HG02642 (cell line): ENCODE measurements around the gene ARHGAP18.

Experiments used
- ATAC-seq: cut with Tn5 transposase; IDR thresholded peaks from one replicate; pipeline ENCODE4 v1.9.1; 2021; ENCODE audit warnings: mild to moderate bottlenecking; ENCODE audit not compliant: unreplicated experiment, poor library complexity

ARHGAP18 gene

DNA sequence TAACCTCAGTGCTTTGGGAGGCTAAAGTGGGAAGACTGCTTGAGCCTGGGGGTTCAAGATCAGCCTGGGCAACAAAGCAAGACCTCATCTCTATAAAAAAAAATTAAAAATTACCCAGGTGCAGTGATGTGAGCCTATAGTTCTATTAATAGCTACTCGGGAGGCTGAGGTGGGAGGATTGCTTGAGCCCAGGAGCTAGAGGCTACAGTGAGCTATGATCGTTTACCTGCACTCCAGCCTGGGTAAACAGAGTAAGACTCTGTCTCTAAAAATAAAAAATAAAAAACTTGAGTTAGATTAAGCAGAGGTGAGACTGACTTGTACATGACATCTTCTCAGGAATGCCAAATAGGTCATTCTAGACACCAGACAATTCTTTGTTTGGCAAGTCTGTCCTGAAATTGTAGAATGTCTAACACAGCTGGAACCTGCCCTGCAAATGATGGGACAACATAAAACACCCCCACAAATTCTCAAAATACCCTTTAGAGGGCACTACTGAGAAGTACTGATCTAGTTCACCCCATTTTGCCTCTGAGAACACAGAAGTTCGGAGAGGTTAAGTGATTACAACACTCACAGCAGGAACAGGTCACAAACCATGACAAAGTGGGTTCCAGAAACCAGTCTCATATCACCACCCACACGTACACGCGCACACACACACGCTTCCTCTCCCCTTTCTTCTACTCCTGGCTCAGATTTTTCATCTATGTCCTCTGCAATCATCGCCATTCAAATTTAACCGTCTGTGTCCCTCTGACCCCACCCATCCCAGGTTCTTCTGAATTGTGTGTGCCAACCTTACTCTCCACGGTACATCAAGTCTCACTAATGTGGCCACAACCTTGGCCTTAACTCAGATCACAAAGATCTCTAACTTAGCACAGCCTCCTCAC is 38.3 kb downstream of the ARHGAP18 start:
- ATAC-seq: peak; percentile 86

DNA sequence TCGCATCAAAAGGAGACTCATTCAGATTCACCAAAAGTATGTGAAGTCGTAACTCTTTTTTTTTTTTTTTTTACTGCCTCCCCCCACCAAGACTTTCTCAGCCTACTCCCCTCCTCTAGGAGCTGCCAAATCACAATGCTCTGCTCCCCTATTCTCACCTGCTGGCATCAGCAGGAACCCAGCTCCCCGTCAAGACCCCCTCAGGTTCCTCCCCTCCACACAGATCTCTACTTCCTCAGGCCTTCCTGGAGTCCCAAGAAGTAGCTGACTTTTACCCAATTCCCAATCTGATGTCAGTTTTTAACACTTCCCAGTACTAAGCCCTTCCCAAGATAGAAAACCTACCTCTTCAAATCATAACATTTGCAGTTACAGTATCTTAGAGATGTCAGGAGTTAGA is 39.3 kb downstream of the ARHGAP18 start:
- no peak for ATAC-seq

DNA sequence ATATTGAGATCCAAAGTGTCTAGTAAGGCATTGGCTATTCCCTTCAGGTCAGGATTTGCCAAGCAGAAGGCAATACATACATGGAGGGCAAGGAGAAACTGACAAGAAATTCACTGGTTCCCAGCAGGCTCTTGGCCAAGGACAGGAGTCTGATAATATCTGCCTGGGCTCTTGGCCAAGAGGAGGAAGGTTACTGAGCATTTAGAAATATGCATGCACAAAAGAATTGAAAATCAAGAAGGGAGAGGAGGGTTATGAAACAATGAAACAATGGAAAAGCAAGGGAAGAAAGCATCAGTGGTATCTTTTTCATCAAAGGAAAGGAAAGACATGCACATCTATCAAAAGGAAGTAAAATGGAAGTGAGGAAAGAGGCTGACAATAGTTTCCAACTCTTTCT is 42.4 kb downstream of the ARHGAP18 start:
- no peak for ATAC-seq

DNA sequence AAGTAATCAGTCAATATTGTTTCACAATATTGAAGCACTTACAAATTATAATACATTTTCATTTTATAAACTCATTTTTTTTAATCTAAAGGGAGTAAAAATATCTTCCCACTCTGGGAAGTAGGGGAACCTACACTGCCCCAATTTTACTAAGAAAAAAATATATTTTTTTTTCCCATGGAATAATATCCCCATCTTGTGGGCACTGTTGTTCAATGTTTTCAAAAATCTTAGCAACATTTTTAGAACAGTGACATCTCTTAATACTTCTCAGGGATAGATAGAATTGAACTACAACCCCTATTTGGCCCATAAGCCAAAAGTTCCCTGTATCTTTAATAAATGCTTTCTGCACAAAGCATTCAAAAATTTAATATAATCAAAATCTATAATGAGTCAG is 42.9 kb downstream of the ARHGAP18 start:
- ATAC-seq: no peak

DNA sequence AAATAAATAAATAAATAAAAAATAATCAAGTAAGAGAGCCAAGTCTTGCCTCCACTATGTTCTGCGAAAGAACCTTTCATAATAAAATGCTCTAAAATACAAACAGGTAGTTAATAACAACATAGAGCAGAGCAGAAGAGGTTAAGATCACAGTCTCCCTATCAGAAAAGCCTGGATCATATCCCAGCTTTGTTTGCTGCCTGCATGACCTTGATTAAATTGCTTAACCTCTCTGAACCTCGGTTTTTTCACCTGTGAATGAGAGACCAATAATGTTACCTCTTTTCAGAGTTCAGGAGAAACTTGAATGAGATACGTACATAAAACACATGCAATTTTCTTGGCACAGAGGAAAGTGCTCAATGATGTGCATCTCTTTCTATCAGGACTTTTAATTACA is 44.4 kb downstream of the ARHGAP18 start:
- no peak for ATAC-seq

DNA sequence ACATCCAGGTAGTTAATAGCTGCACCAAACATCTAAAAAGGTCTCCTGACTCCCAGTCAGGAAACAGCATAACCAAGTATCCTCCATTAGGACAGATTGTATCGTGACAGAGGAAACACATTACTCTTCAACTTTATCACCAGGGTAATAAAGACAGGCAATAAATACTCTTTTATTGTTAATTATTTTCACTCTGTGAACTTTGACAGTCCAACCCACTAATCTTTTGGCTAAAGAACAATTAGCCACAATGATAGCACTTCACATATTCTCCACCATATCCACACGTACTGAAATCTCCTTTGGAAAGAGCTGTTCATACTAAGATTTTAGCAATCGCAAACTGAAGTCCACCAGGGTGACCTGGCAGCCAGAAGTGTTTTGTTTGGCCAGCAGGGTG is 46.4 kb downstream of the ARHGAP18 start:
- no peak for ATAC-seq

DNA sequence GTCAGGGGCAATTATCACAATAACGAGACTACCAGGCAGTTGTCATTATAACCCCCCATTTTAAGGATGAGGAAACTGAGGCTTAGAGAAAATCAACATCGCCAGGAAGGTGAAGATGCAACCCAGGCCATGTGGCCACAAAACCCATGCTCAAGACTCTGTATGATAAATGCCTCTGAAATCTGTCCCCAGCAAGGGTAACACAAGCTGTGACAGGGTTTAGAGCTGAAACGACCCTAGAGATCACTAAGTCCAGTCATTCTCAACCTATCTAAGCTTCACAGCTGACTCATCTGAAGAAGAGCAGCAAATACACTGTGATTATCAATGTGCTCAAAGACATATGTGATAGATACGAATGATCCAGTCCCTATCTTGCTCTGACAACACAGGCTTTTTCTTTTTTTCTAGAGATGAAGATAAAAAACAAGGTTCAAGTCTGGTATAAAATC is 47.0 kb downstream of the ARHGAP18 start:
- ATAC-seq: peak; percentile 71

DNA sequence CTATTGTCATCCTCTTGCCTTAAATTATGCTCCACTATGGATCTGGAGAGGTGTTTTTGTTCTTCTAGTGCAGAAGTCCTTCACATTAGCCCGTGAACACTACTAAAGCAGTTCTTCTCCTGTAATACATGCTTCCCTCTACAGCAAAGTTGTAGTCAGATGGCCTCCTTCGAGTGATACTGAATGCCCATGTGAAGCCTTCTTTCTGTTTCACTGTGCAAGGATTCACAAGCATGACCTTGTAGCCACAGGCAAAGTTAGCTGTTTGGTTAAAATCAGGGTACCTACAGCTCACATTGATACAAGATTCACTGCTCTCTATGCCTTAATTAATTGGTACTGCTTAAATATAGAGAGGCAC is 47.6 kb downstream of the ARHGAP18 start:
- ATAC-seq: peak; percentile 55

DNA sequence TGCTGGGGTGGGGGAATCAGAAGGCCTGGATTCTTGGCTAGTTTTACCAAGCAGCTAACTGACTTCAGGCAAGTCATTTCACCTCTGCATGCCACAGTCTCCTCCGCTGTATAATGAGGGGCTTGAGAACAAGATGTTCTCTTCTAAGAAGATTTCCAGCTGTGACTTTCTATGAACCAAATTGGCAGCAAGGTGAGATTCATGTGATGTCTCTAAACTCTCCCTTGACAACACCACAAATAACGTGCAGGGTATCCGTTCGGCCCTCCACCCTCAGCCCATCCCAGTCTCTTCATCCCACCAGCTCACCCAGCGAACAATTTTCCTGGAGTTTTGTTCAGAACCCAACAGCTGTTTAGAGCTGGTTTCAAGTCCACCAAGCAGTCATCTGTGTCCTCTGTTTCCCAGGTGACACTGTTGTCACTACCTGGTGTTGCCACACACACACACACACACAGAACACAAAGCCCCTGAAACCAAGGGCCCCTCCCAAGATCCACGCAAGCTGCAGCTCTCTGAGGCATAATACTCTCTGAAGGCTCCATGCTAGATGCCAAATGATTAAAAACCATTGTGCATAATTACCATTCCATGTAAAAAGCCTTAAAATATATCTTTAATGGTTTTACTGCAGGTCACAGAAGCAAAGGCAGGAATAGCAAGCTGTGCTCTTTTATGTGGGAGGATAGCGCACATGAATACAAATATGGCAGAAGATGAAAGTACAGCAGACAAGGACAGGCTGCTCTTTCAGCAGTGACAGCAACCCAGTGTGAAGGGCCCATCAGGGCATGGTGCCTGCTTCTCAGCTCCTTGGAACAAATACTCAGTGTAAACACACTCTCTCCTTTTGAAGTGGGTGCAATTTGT is 48.2 kb downstream of the ARHGAP18 start:
- peak; percentile 17 for ATAC-seq

DNA sequence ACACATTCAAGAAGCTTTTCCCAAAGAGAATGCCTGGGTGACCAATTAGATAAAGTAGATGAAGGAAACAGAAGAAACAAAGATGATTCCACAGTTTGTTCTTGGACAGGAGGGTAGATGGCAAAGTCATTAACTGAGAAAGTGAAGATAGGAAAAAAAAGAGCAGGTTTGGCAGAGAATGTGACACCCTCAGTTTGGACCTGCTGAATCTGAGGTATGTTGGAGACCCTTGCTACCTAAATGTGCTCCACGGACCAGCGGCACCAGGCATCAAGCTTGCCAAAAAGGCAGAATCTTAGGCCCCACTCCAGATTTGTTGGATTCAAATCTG is 49.7 kb downstream of the ARHGAP18 start:
- no peak for ATAC-seq

DNA sequence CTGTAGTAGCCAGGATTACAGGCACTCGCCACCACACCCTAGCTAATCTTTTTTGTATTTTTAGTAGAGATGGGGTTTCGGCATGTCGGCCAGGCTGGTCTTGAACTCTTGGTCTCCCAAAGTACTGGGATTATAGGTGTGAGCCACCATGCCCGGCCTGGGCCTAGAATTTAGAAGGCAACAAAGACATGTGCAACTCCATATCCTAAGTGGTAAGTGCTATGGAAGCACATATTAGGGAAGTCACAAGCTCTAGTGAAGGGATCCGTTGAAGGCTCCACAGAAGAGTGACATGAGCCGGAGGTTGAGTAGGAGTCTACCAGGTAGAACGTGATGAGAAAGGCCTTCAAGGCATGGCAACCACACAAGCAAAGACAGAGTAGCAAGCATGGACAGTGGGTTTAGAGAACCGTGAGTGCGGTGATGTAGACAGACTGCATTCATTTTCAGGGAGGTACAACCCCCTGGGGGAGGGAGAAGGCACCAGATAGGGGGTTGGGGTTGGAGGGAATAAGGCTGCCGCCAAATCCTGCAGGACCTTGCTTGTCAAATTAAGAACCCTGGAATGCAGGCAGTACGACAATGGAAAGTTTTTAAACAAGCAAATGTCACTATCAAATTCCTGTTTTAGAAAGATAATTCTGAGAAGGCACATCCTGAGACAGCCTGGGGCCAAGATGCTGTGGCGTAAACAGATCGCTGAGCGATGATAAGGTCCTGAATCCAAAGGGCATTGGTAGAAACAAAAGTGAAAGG is 50.2 kb downstream of the ARHGAP18 start:
- ATAC-seq: no peak

DNA sequence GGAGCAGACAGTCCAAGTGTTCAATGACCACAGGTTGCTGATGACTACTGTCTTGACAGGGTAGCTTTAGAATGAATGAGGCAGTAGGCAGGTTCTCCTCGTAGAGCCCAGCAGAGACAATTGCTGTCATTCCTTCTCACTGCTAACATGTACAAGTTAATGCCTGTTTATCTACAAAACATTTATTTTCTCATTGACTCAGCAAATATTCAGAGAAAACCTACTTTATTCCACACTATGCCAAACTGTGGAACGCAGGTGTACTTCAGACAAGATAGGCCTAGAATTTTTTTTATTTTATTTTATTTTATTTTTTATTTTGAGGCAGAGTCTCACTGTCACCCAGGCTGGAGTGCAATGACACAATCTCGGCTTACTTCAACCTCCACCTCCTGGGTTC is 50.8 kb downstream of the ARHGAP18 start:
- no peak for ATAC-seq

DNA sequence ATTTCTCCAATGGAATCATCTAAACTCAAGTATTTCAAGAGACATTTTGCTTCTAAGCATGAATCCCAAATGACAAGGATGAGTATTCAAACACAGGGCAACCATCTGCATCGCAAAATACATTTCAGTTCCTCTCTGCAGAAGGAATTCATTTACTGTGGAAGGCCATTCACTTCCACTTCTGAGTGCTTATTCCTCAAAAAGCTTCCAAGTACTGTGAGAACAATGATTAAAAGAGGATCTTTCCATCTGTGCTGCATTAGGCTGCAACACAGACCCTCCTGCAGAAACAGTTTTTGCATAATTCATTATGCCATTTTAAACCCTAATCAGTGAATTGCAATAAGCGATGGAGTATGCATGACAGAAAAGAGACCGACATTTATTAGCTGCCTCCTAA is 52.5 kb downstream of the ARHGAP18 start:
- no peak for ATAC-seq

DNA sequence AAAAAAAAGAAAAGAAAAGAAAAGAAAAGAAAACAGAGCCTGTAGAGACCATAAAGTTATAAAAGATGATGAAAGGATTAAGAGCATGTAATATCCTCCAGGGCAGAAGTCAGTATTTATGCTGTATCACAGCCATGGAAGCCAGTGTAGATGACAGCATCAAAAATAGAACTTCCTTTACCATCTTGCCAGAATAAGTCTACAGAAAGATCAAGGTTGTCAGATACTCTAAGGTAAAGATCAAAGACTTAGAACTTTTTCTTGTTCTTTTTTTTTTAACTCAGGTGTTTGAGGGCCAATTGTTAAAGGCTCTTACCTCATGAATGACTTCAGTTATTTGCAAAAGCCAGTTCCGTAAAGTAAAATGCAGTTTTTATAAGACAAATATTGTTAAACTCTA is 54.6 kb downstream of the ARHGAP18 start:
- ATAC-seq: no peak

DNA sequence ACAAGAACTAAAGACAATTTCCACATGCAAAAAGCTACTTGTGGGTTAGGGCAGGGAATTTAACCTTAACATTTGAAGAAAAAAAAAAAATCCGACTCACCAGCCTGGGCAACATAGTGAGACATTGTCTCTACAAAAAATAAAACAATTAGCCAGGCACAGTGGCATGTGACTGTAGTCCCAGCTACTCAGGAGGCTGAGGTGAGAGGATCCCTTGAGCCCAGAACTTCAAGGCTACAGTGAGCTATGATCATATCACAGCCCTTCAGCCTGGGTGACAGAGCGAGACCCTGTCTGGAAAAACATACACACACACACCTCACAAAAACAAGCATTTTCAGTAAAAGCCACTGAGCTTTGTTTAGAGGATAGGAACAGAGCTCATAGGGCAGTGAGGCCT is 56.2 kb downstream of the ARHGAP18 start:
- no peak for ATAC-seq

DNA sequence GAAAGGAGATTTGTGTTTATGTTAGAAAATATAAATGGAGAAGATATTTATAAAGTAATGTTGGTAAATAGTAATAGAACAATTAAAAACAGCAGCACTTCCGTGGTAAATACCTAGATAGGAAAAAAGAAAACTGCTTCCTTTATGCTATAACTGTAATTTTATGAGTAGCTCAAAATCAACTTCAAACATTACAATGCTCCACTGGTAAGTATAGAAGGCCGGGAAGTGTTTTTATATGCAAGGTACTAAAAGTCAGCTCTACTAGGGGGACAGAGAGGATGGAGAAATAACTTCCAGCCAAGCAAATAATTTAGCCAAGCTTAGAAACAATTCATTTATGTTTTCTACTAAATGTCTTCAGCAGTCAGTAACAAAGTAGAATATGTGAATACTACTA is 56.7 kb downstream of the ARHGAP18 start:
- ATAC-seq: no peak

DNA sequence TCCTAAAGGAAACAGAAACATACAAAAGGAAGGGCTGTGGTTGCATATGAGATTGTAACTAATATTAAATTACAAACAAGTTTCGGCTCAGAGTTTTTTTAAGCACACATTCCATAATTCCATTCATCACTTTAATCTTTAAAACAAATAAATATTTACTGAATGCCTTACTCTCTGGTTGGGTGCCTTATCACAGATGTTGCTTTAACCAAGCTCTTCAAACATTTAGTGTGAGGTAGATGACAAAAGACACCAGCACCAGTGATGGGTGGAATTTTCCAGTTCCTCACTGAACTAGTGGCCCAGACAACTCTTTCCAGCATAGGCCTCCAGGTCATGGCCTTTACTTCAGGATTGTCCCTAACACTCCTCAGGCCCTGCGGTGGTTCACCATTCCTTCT is 58.7 kb downstream of the ARHGAP18 start:
- no peak for ATAC-seq

DNA sequence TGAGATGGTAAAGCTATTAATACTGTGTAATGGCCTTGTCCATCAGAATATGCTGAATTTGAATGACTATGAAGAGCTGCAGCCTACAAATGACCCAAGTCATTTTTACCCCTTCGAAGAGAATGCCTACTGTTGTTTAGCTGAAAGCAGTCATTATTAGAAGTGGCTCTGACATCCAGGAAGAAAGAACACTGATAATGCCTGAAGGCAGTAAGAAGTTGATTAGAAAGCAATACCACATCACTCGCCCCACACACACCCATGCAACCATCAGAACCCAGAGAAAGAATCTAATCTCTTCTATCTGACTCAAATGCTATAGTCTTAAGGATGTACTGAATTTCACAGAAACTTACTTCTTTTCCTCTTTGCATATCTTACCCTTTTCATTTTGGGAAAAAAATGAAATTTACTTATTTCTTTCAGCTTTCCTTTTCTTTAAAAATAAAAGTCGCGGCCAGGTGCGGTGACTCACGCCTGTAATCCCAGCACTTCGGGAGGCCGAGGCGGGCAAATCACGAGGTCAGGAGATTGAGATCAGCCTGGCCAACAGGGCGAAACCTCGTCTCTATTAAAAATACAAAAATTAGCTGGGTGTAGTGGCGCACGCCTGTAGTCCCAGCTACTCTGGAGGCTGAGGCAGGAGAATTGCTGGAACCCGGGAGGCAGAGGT is 61.0 kb downstream of the ARHGAP18 start:
- no peak for ATAC-seq

DNA sequence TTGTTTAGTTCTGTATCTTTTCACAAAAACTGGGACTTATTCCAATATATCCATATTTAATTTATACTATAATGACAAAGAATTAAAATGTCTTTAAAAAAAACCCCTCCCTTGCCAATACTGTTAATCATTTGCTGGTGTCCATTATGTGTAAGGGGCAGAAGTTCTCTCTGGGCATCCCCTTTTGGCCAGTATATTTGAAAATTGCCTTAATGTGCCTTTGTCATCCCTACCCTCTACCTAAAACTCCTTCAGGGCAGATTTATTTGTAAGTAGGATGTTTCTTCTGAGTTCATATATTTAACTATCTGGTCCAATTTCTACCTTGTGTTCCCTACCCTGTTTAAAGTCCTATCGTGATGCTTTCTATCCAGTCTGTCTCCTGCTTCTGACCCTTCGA is 62.9 kb downstream of the ARHGAP18 start:
- ATAC-seq: peak; percentile 28

DNA sequence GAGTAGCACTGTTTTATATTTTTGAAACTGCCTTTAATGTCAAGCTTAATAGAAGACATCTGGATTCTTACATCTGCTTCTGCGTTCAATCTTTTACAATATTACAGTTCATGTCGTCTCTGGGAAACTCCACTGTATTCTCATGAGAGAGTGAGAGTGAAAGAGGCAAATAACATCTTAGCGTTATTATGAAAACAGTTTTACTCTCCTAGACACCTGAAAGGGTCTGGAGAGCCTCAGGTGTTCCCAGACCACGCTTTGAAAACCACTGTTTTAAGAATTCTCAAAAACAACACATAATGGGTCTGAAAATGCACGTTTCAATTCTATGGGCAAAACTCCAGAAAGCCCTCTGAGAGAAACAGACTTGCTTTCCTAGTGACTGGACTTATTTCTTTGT is 63.3 kb downstream of the ARHGAP18 start:
- peak; percentile 86 for ATAC-seq
